C4-2B (cell line): ENCODE data around the gene SLMAP.

Source experiments
- H3K27ac ChIP-seq: fragments of 450-650 bp; 2 replicates; pipeline ENCODE4 v1.5.1; 2017
- CTCF ChIP-seq: fragments of 450-650 bp; conservative IDR thresholded peaks from 2 replicates; pipeline ENCODE4 v1.5.1; 2017; ENCODE audit warnings: mild to moderate bottlenecking
- ZFX ChIP-seq: fragments of 450-650 bp; IDR thresholded peaks from 2 replicates; pipeline ENCODE4 v1.6.1; 2017

SLMAP gene

GRCh38 chr3:57832900-57833313 lies 76.8 kb downstream of the SLMAP start:
- no peak overlapping the region for H3K27ac ChIP-seq
- TF ChIP-seq ZFX (no peak), CTCF (no peak)

GRCh38 chr3:57833763-57834162 lies 77.7 kb downstream of the SLMAP start:
- no peak overlapping the region for H3K27ac ChIP-seq
- TF ChIP-seq ZFX (no peak), CTCF (no peak)

- H3K27ac ChIP-seq, result no peak overlapping the region
- no peak for TF ChIP-seq CTCF
- no peak for TF ChIP-seq ZFX
Observed at GRCh38 chr3:57837686-57838085, 81.6 kb downstream of the SLMAP start.

- TF ChIP-seq CTCF (no peak), ZFX (no peak)
- no peak overlapping the region for H3K27ac ChIP-seq
Observed at GRCh38 chr3:57838627-57839026, 82.5 kb downstream of the SLMAP start.

GRCh38 chr3:57840473-57840872 lies 84.4 kb downstream of the SLMAP start:
- no peak overlapping the region for H3K27ac ChIP-seq

GRCh38 chr3:57841818-57842217 lies 85.7 kb downstream of the SLMAP start:
- H3K27ac ChIP-seq, result no peak overlapping the region
- TF ChIP-seq CTCF (no peak), ZFX (no peak)

More at GRCh38 chr3:57840473-57840872, 84.4 kb downstream of the SLMAP start:
- TF ChIP-seq ZFX, result no peak
- no peak for TF ChIP-seq CTCF

GRCh38 chr3:57848177-57848738 lies 92.1 kb downstream of the SLMAP start:
- TF ChIP-seq ZFX (no peak), CTCF (no peak)
- H3K27ac ChIP-seq, result no peak overlapping the region
